Astrocyte (in vitro differentiated cells and primary cell): ENCODE data around the gene POLD3.

Experiments used
- EZH2 ChIP-seq: IDR thresholded peaks from 2 replicates; pipeline ENCODE4 v1.6.1; 2012; ENCODE audit warnings: mild to moderate bottlenecking, low read length, inconsistent platforms; ENCODE audit not compliant: insufficient read depth
- TF ChIP-seq, protein P1 (sequence below): IDR thresholded peaks from 2 replicates; pipeline ENCODE4 v1.5.1; 2011; ENCODE audit warnings: low read depth, mild to moderate bottlenecking, inconsistent platforms, low read length, moderate library complexity; ENCODE audit not compliant: insufficient read depth

DNA sequence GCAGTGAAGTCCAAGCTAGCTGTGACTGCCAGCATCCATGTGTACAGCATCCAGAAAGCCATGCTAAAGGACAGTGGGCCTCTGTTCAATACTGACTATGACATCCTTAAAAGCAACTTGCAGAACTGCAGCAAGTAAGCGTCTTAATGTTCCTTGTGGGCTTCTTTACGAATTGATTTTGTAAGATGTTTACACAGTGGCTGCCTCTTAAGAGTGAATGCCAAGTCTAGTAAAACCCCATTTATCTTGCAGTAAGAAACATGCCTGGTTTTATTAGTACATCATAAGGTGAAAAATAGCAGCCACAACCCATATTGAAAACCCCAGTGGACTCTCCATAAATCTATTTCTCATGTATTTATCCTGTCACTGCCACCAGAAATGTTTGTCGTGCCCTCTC lies 20.5 kb downstream of the POLD3 start:
- TF ChIP-seq, protein P1, sequence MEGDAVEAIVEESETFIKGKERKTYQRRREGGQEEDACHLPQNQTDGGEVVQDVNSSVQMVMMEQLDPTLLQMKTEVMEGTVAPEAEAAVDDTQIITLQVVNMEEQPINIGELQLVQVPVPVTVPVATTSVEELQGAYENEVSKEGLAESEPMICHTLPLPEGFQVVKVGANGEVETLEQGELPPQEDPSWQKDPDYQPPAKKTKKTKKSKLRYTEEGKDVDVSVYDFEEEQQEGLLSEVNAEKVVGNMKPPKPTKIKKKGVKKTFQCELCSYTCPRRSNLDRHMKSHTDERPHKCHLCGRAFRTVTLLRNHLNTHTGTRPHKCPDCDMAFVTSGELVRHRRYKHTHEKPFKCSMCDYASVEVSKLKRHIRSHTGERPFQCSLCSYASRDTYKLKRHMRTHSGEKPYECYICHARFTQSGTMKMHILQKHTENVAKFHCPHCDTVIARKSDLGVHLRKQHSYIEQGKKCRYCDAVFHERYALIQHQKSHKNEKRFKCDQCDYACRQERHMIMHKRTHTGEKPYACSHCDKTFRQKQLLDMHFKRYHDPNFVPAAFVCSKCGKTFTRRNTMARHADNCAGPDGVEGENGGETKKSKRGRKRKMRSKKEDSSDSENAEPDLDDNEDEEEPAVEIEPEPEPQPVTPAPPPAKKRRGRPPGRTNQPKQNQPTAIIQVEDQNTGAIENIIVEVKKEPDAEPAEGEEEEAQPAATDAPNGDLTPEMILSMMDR, result no peak
- TF ChIP-seq EZH2, result no peak
